Measurements from ENCODE around the gene PWWP2A.
"Not testable (repeated sequence)": the region's sequence is repeated elsewhere in the genome, so short reads cannot be mapped to it uniquely, and the experiment has no call there.

PWWP2A gene

GRCh38 chr5:160071516-160071915 is 47.7 kb downstream of the PWWP2A start:
- POLR2A ChIA-PET (ENCODE audit: low non-redundant PET): no interaction called here
- H3K27ac ChIP-seq: no peak overlapping the region
- DNase-seq (ENCODE audit: low spot score): no peak
- no peak for TF ChIP-seq CTCF (conservative IDR thresholded peaks at IDR 0.05; ENCODE audit: low read depth)
- CTCF ChIA-PET: no interaction called here

- DNase-seq (ENCODE audit: low spot score); POLR2A ChIA-PET (ENCODE audit: low non-redundant PET); H3K27ac ChIP-seq: not testable (repeated sequence)
- CTCF ChIA-PET: interaction anchor here (0.7 to 0.9 kb wide), 2 partner anchors 12 to 119 kb away, joined by 4 read pairs; no protein-coding TSS in a partner anchor
Measured at GRCh38 chr5:160069120-160069519, 50.1 kb downstream of the PWWP2A start.

- ChIA-PET CTCF (interaction anchor here (0.6 kb wide), 1 partner anchor 46 kb away, joined by 3 read pairs; no protein-coding TSS in a partner anchor), POLR2A (ENCODE audit: low non-redundant PET) (interaction anchor here (0.6 kb wide), 2 partner anchors 16 to 354 kb away, joined by 3 to 12 read pairs; partner anchors contain the start of gene SLU7)
- H3K27ac ChIP-seq: no peak overlapping the region
- no peak for TF ChIP-seq CTCF (conservative IDR thresholded peaks at IDR 0.05; ENCODE audit: low read depth)
- peak; percentile 89 for DNase-seq (ENCODE audit: low spot score)
Measured at GRCh38 chr5:160064995-160065614, 54.1 kb downstream of the PWWP2A start.

GRCh38 chr5:160064417-160064810 is 54.8 kb downstream of the PWWP2A start:
- no peak for DNase-seq (ENCODE audit: low spot score)
- no peak for TF ChIP-seq CTCF (conservative IDR thresholded peaks at IDR 0.05; ENCODE audit: low read depth)
- CTCF ChIA-PET: no interaction called here
- H3K27ac ChIP-seq: 0 out of 2 replicates have a peak overlapping the region, but pooled peaks have one; percentile 5
- POLR2A ChIA-PET (ENCODE audit: low non-redundant PET): no interaction called here

GRCh38 chr5:160061770-160062169 is 57.5 kb downstream of the PWWP2A start:
- DNase-seq (ENCODE audit: low spot score): no peak
- TF ChIP-seq CTCF (conservative IDR thresholded peaks at IDR 0.05; ENCODE audit: low read depth): no peak
- ChIA-PET CTCF (no interaction called here), POLR2A (ENCODE audit: low non-redundant PET) (no interaction called here)
- H3K27ac ChIP-seq: no peak overlapping the region

- DNase-seq (ENCODE audit: low spot score): no peak
- H3K27ac ChIP-seq: no peak overlapping the region
- POLR2A ChIA-PET (ENCODE audit: low non-redundant PET): no interaction called here
- CTCF ChIA-PET: no interaction called here
- TF ChIP-seq CTCF (conservative IDR thresholded peaks at IDR 0.05; ENCODE audit: low read depth): no peak
Measured at GRCh38 chr5:160060001-160060400, 59.2 kb downstream of the PWWP2A start.

- TF ChIP-seq CTCF (conservative IDR thresholded peaks at IDR 0.05; ENCODE audit: low read depth): no peak
- ChIA-PET CTCF (interaction anchor here (0.6 to 2.8 kb wide), 2 partner anchors 33 to 35 kb away, joined by 3 to 14 read pairs; no protein-coding TSS in a partner anchor), POLR2A (ENCODE audit: low non-redundant PET) (interaction anchor here (0.5 kb wide), 1 partner anchor 18 kb away, joined by 3 read pairs; no protein-coding TSS in a partner anchor)
- DNase-seq (ENCODE audit: low spot score): no peak
- no peak overlapping the region for H3K27ac ChIP-seq
Measured at GRCh38 chr5:160057256-160057655, 62.0 kb downstream of the PWWP2A start.
